NCI-H2107 treated with DMSO at 0.1 percent for 48 hours (cell line): ENCODE results near the gene IL10RB.
"Not testable (repeated sequence)": the region's sequence is repeated elsewhere in the genome, so short reads cannot be mapped to it uniquely, and the experiment has no call there.

Experiments used
- DNase-seq: peaks from one replicate; lab custom pipeline; 2025; ENCODE audit not compliant: unreplicated experiment; lab: John Stamatoyannopoulos, UW

Gene IL10RB

DNA sequence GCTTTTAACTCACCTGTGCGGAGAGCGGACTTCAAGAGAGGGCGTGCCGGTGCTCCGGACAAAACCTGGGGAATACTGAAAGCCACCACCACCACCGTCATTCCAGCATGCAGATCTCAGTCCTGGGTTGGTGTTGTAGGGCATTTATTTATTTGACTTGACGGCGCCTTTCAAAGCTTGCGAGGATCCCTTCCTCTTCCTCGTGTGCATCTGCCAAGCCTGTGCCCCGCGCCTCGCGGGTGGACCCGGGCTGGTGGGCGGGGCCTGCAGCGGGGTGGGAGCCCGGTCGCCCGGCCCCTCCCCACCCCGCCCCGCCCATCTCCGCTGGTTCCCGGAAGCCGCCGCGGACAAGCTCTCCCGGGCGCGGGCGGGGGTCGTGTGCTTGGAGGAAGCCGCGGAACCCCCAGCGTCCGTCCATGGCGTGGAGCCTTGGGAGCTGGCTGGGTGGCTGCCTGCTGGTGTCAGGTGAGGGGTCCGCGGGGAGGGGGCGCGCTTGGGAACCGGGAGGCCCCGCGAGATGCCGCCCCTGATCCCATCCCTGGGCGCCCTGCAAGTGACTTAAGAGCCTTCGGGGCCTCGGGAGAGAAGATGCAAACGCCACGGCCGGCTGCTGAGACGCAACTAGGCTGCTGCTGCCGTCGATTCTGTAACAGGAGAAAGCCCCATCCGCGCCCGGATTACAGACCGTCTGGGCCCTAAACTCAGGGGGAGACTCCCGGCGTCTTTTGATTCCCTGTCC is at the start of gene IL10RB:
Gene IL10RB, plus strand, starts transcription at position 318 of the 739 bp plus-strand sequence. Its CDS starts 99 bp downstream, at position 417.
- DNase-seq: peak; percentile 32

DNA sequence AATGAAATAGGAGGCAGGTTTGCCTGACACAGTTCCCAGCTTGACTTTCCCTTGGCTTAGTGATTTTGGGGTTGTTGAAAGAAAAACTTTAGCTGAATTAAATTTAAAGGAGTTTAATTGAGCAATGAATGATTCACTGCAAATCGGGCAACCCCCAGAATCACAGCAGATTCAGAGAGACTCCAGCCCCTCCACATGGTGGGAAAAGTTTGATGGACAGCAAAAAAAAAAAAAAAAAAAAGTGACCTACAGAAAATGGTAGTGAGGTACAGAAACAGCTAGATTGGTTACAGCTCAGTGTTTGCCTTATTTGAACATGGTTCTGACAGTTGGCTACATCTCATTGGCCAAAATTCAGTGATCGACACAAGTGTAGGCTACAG is 49.0 kb upstream of the IL10RB start:
- DNase-seq: no peak

DNA sequence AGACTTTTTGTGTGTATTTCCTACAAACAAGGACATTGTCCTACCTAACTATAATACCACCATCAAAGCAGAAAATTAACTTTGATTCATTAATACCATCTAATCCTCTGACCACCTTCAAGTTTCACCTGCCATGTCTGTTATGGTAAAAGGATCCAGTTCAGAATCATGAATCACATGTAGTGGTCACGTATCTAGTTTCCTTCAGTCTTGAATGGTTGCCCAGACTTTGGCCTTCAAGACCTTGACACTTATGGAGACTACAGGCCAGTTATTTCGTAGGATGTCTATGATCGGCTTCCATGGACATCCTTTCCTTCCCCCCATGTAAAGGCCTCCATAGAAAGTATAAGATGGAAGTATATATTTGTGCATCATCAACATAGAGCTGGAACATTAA is 46.9 kb upstream of the IL10RB start:
- no peak for DNase-seq

DNA sequence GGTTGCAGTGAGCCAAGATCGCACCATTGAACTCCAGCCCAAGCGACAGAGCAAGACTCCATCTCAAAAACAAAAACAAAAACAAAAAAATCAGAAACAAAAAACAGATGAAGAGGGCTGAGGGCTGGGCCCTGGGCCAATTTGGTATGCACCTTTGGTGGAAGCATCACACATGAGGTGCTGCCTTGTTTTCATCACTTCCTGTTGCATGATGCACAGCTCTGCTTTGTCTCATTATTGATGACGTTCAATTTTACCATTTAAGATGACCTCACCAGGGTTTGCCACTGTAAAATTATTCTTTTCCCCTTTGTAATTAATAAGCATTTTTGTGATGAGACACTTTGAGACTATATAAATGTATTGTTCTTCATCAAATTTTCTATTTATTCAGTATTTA is 46.2 kb upstream of the IL10RB start:
- no peak for DNase-seq

DNA sequence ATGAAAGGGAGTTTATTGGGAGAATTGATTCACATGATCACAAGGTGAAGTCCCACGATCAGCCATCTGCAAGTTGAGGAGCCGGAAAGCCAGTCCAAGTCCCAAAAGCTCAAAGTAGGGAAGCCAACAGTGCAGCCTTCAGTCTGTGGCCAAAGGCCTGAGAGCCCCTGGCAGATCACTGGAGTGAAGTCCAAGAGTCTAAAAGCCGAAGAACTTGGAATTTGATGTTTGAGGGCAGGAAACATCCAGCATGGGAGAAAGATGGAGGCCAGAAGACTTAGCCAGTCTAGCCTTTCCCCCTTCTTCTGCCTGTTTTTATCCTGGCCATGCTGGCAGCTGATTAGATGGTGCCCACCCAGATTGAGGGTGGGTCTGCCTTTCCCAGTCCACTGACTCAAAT is 40.8 kb upstream of the IL10RB start:
- DNase-seq: not testable (repeated sequence)

DNA sequence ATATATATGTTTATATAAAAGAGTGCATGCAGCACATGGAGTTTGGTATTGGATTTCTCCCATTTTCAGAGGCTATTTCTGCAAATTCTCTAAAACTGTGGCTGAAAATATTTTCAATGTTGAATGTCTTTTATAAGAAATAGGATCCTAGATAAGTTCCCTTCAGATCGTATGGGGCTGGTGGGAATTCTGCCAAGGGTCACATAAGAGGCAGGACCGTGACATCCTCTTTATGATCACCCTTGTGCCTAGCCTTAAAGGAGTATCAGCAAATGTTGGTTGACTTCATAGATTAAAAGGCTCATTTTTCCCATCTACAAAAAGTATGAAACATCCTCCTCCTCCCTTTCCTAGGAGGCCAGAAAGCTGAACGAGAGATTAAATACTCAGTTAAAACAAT is 37.7 kb upstream of the IL10RB start:
- no peak for DNase-seq

DNA sequence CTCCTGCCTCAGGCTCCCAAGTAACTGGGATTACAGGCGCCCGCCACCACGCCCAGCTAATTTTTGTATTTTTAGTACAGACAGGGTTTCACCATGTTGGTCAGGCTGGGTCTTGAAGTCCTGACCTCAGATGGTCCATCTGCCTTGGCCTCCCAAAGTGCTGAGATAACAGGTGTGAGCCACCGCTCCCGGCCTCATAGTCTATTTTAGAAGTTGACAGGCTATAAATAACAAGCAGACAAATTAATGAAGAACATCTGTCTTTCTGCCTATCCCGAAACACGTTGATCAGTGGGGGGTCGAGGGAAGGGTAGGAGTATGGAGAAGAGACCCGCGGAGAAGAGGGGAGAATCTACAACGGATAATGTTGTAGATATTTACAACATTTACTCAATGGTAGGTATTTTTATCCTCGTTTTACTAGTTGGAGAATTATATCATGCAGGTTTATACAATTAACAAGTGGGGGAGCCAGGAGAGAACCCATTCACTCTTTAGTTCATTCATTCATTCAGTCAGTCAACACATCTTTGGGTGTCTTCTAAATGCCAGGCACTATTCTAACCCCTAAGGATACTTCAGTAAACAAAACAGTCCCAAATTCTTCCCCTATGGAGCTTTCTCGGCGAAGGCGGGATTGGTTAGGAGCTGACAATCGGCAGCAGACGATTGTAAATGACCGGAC is 36.9 kb upstream of the IL10RB start:
- peak; percentile 20 for DNase-seq

DNA sequence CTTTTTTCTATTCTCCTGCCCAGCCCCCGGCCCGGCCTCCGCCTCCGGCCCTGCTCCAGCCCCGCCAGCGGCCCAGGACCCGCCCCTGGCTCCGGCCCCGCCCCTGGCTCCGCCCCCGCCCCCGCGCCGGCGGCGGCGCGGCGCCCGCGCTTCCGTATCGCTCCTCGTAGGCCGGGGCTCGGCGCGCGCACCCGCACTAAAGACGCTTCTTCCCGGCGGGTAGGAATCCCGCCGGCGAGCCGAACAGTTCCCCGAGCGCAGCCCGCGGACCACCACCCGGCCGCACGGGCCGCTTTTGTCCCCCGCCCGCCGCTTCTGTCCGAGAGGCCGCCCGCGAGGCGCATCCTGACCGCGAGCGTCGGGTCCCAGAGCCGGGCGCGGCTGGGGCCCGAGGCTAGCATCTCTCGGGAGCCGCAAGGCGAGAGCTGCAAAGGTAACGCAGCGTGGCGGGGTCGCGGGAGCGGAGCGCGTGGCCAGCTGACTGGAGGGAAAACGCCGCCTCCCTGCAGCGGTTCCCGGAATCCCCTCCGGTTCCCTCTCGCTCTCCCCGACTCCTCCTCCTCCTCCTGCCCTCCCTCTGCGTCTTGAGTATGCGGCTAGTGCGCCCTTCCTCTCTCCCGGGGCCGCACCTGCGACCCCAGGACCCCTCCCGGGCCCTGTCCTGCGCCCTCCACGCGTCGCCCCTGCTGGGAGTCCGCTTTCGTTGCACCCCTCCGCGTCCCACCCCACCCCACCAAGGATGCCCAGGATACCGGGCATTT is 36.2 kb upstream of the IL10RB start, which contains the start of gene IFNAR2:
Gene IFNAR2, plus strand, starts transcription at position 155 of the 761 bp plus-strand sequence. CDS start 11,985 bp downstream, outside the sequence.
- no peak for DNase-seq

DNA sequence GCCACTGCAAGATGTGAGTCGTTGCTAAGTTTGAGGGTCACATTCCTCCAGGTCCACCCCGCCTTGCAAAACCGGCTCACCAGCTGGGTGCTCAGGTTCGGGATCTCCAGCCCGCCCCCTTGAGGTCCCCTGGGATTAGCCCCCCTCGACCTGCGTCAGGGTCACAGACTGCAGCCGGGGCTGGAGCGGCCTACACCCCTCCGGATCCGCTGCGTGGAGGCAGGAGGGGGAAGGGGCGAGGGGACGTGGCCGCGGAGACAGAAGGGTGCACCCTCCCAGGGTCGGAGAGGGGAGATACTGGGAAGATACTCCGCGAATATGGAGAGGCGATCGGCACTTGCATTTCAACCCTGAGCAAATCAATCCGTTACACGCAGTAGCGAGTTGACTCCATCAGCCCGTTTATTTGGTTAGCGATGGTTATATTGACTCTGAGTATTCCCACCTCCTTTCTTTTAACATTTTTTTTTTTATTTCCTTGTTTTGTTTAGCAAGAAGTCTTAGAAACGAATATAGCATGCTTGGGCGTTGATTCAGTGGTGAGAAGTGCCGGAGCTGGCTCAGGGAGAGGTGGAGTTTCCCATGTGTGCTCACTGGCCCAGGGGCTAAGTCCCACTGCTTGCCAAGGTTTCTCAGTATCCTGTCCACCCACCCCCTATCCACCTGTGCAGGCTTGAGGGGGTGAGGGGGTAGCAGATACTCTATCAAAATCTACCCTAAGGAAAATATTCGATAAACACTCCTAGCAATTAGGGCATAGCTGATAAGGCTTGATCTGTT is 35.4 kb upstream of the IL10RB start:
- DNase-seq: no peak

DNA sequence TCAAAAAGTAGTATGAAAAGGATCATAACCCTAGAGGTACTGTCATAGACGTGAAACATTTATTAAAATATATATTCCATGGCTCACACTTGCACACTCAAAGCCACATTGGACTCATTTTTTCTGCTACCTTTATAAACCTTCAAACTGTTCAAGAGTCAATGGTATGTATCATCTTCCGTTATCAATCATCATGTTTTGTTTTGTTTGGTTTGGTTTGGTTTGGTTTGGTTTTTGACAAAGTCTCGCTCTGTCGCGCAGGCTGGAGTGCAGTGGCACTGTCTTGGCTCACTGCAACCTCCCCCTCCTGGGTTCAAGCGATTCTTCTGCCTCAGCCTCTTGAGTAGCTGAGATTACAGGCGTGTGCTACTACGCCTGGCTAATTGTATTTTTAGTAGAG is 34.6 kb upstream of the IL10RB start:
- DNase-seq: no peak

DNA sequence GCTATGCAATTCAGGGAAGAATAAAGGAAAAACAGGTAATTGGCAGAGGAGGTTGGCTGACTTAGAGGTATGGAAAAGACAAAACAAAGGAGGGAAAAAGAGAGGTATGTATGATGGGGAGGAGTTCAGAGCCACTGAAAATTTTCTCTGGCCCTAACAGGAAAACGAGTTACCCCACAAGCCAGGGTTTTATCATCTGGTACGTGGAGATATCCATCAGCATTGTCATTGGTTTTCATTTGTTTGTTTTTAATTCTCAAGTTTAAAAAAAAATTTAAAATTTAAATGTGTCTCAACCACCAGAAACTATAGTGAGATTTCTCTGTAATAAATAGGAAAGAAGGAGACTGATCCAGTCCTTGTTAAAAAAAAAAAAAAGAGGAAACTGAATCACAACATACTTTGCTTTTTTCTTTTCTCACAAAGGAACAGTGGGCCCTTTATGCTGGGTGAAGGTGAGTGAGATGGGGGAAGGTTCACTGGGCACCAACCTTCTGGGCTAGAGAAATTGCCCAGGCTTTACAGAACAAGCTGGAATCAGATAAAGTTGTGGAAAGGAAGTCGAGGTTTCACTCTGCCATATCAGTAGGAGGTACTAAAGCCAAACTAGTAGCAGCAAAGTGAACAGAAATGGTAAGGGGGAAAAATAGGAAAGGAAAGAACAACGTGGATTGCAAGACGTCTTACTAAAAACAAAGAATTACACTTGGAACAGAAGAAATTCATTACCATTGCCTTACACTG is 33.7 kb upstream of the IL10RB start:
- no peak for DNase-seq

DNA sequence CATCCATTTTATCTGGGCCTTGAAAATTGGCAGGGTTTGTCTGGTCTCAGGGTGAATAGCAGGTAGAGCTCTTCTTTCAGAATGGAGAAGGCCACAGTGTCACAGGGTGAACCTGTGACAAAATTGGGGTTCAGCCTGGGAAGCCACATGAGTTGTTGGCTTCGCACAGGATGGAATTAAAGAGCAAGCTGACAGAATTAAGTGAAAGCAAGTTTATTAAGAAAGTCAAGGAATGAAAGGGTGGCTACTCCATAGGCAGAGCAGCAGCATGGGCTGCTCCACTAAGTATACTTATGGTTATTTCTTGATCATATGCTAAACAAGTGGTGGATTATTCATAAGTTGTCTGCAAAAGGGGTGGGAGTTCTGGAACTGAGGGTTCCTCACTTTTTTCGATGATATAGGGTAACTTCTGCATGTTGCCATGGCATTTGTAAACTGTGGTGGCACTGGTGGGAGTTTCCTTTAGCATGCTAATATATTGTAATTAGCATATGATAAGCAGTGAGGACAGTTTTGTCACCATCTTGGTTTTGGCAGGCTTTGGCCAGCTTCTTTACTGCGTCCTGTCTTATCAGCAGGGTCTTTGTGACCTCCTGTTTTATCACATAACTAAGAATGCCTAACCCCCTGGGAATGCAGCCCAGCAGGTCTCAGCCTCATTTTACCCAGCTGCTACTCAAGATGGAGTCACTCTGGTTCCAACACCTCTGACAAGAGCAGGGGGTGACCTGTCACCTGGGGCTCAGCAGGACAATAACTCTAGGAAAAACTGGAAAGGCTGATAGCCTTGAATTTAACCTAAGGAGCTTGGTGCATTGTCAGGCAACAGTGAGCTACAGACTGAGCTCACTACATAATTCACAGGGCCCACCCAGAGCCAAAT is 31.3 kb upstream of the IL10RB start:
- no peak for DNase-seq

DNA sequence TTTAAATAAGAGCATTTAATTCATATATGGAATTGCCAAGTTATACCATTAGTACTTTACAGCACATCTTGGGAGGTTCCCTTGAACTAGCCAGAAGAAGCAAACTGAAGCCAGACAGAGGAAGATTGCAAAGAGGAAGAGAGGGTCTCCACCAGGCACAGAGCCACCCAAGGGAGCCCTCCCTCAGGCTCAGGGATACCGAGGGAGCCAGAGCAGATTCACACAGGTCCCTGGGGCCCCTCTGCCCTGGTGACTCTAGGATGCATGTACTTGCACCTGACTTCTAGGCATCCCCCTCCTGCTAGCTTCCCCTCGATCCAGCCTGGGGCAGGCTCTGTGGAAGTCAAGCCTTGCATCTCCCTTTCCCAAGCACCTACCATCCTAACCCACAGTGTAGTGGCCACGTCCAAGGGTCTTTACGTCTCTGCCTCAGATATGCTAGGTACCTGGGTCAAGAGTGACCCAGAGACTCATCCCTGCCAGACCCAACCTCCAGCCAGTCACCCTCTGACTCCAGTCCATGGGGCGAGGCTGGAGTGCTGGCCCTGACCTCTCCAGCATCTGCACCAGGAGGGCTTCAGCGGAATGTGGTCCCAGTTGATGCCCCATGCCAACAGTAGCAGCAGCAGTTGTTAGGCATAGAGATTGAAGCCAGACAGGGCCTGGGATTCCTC is 30.0 kb upstream of the IL10RB start:
- no peak for DNase-seq

DNA sequence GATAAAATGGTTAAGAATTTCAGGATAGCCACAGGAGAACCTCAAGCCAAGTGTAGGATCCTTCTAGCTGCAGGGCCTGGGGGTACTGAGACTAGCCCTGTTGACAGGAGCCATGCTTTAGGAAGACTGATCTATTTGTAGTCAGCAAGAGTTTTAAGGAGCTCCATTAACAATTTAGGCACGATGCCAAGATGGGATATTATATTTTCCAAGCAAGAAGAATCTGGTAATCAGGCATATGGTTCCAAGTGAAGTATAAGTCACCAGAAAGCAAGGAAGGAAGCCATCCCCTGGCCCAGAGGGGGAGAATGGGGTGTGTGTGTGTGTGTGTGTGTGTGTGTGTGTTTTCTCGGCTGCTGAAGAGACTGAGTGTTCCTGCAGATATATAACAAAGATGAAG is 29.4 kb upstream of the IL10RB start:
- DNase-seq: no peak

DNA sequence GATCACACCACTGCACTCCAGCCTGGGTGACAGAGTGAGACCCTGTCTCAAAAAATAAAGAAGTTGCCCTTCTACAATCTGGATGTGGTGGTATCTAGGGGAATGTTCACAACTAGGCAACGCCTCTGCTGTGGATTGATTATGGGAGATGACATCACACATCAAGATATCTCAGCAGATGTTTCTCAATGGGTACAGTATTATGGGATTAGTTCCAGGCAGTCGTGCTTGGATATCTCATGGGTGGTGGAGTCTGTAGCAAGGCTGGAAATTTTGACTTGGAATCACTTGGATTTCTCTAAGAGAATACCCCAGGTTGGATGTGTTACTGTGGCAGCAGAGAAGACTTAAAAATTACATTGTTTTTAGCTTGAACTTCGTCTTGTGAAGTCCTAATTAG is 28.7 kb upstream of the IL10RB start:
- DNase-seq: no peak

DNA sequence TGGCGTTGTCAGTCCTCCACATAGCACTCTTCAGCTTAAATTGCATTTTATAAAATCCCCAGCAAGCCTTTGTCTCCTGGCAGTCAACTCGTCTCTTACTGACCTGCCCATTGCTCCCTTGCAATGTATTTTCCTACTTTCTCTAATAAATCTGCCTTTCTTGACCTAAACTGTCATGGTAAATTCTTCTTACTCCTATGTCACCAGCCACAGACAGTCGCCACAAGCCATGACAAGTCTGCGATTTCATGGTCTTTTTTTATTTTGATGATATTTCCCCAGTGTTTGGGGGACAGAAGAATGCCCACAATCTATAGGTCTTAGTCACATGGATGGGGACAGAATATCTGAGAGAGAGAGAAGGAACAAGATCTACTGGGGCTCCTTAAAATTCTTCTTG is 28.0 kb upstream of the IL10RB start:
- no peak for DNase-seq

DNA sequence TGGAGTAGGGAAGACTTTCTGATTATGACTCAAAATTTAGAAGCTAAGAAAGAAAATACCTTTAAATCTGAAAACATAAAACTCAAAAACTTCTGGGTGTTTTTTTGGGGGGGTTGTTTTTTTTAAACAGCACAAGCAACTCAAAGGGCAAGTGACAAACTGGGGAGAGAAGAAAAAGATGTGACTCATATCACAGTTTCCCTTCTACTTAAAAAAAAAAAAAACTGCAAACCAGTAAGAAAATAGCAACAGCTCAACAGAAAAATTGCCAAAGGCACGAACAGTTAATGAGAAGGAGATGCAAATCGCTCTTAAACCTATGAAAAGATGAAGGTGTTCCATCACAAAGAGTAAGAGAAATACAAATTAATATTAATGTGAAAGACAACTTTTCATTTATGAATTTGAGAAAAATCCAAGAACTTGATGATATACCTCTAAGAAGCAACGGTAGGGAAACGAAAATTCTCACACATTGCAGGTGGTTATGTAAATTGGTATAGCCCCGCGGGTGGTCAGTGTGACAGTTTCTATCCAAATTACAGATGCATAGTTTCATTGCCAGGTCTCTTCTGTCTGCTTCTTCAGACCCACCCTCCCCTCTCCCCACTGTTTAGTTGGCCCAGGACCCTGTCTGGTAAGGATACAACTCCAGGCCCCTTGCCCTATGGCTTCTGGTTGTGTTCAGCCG is 27.5 kb upstream of the IL10RB start:
- DNase-seq: no peak

DNA sequence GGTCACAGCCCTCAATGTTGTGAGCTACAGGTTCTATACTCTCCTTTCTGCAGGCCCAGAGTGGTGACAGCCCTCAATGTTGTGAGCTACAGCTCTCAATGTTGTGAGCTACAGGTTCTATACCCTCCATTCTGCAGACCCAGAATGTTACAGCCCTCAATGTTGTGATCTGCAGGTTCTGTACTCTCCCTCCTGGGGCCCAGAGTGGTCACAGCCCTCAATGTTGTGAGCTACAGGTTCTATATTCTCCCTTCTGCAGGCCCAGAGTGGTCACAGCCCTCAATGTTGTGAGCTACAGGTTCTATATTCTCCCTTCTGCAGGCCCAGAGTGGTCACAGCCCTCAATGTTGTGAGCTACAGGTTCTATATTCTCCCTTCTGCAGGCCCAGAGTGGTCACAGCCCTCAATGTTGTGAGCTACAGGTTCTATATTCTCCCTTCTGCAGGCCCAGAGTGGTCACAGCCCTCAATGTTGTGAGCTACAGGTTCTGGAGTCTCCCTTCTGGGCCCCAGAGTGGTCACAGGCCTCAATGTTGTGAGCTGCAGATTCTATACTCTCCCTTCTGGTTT is 26.5 kb upstream of the IL10RB start:
- DNase-seq: not testable (repeated sequence)
